GM20000 (cell line): ENCODE results near the gene KIFC3.

Experiments
- DNase-seq: peaks from one replicate; pipeline ENCODE4 v3.0.0; 2012; ENCODE audit warnings: low spot score
- CTCF ChIP-seq: IDR thresholded peaks from 2 replicates; pipeline ENCODE4 v1.5.1; 2012; ENCODE audit warnings: mild to moderate bottlenecking, control low read depth; ENCODE audit errors: extremely low read depth, missing control alignments

The KIFC3 gene

GRCh38 chr16:57770361-57770760 is 31.9 kb downstream of the KIFC3 start:
- DNase-seq: no peak
- TF ChIP-seq CTCF: no peak

- TF ChIP-seq CTCF: no peak
- DNase-seq: no peak
These were observed 32.6 kb downstream of the KIFC3 start for GRCh38 chr16:57769541-57770145.

- no peak for TF ChIP-seq CTCF
- DNase-seq: no peak
These were observed 35.5 kb downstream of the KIFC3 start for GRCh38 chr16:57766714-57767348.

GRCh38 chr16:57765160-57765728 is 37.0 kb downstream of the KIFC3 start:
- TF ChIP-seq CTCF: no peak
- no peak for DNase-seq

GRCh38 chr16:57764341-57765159 is 37.7 kb downstream of the KIFC3 start:
- DNase-seq: peak; percentile 70
- TF ChIP-seq CTCF: no peak

GRCh38 chr16:57764006-57764340 is 38.3 kb downstream of the KIFC3 start:
- no peak for DNase-seq
- TF ChIP-seq CTCF: no peak

GRCh38 chr16:57763285-57764005 is 38.8 kb downstream of the KIFC3 start:
- DNase-seq: no peak
- no peak for TF ChIP-seq CTCF
